GM12801 (cell line): ENCODE data around the gene MSRB1.

Source experiments
- CTCF ChIP-seq: IDR thresholded peaks from one replicate; pipeline ENCODE4 v1.5.1; 2011; ENCODE audit warnings: control low read depth; ENCODE audit not compliant: insufficient read length; ENCODE audit errors: extremely low read depth

Gene MSRB1

DNA sequence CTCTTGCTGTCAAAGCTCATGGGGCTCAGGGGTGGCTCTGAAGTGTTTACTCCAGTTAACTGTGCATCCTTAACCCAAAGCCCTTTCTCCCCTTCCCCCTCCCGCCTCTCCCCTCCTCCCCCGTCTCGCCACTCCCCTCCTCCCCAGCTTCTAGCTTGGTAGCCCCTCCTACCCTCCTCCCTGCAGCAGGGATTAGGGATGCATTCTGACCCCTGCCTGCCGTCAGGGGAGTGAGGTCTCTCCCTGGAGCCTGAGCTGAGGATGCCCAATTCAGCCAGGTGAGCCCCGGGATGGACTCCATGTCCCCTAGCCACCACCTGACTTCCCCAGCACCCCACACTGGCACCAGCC, 26.4 kb downstream of the MSRB1 start:
- TF ChIP-seq CTCF = no peak

DNA sequence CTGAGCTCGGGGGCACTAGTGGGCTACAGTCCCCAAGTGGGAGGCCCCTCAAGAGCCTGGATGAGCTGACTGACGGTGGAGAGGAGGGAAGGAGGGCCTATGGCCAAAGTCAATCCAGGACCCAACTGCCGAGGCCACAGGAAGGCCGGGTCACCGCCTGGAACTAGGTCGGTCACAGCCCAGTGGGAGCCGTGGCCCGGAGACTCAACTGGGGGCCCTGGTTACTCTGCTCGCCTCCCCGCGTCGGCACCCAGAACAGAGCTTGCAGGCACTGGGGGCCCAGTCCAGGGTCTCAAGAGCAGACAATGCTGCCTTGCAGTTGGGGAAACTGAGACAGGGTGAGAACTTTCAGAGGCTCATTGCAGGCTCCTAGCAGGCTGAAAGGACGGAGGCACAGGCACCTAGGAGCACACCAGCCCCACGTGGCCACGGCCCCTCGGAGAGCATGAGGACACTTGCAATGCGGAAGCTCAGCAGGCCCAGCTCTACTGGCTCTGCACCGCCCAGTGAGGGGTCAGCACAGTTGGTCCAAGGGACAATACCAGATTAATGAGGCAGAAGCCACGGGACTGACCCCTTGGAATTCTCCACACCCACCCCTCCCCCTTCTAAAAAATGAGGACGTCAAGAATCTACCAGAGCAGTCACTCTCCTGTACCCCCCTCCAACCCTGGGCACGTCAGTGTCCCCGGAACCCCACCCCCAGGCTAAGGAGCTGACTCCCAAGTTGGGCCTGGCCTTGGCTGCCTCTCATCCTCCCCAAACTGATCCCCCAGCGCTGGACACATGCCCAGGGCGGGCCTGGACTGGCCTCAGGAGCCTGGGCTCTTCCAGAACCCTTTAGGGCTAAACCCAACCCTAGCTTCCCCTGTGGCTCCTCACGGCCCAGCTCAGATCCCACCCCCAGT, 27.0 kb downstream of the MSRB1 start:
- TF ChIP-seq CTCF = no peak

- TF ChIP-seq CTCF = no peak
These were observed 28.0 kb downstream of the MSRB1 start for GRCh38 chr16:1914988-1915387.

DNA sequence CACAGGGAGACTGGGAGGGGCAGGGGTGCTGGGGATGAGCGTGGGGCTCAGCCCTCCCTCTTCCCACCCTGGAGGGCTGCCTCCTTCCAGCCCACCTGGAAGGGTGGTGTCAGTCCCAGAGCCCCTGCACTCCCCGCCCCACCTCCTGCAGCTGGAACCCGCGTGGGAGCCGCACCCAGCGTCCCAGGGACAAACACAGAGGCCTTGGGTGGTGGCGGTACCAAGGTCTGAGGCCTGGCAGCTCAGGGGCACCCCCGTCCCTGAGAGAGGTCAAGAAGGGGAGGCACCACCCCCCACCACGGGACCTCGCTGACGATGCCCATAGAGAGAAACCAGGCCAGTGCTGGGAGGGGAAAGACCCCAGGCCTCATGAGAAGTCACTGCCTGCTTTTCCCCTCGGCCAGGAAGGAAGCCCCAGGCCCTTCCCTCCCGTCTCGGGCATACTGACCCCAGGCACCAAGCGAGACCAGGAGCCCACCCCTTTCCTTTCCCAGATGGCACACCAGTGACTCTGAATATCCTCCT, 28.9 kb downstream of the MSRB1 start:
- no peak for TF ChIP-seq CTCF

DNA sequence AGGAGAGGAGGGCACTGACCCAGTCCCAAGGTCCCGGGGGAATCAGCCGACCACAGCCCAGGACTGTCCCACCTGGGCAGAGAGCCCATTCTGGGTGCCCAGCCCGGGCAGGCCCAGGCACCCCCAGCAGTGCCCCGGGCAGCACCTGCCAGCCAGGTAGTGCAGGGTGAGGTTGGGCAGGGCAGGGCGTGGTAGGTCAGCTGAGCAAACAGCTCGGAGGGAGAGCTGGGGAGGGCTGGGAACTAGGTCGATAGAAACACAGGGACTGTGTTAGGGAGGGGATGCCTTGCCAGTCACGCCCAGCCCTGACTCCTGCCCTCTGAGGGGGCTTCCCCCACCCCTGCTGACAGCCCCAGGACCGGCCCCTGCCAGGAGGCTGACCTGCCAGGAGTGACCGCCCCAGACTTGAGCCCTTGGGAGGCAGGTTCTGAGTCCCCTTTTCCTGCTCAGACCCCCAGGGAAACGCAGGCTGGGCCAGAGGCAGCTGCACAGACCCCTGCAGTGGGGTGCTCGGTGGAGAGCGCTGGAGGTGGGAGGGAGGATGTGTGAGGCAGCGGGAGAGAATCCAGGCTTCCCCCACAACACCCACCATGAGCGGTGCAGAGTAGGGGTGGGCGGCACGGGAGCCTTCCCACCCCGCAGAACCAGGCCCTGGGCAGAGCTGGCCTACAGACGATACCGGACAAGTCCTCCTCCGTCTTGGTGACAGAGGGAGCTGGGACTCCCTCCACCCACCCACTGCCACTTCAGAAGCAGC, 29.5 kb downstream of the MSRB1 start:
- TF ChIP-seq CTCF = no peak

GRCh38 chr16:1912215-1912543, 30.8 kb downstream of the MSRB1 start:
- TF ChIP-seq CTCF = no peak

DNA sequence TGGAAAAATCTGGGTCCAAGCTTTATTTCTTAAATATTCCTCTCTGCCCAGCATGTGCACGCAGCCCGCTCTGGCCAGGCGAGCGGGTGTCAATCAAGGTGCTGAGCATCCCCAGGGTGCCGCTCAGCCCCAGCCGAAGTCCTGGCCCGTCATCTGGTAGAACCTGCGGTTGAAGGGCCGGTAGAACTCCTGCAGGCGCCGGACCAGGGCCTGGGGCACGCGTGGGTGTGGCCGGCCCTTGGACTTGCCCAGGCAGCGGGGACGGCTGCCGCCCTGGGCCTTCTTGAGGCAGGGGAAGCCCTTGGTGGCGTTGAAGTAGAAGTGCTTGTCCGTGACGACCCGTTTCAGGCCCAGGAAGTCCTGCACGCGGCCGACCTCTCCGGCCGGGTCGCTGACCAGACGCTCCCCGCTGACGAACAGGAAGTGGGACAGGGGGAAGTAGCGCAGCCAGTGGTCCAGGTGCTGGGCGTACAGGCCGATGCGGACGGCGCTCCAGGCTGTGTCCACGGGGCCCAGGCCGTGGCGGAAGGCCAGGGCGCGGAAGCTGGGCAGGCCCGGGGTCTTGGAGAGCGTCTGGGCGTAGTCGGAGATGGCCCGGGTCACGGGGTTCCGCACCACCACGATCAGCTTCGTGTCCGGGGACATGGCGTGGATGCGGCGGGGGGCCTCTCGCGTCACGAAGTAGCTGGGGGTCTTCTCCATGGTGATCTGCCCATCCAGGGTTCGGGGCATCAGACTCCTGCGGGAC, 31.4 kb downstream of the MSRB1 start:
- TF ChIP-seq CTCF = no peak
